Brain microvascular endothelial cell (primary cell): Measurements from ENCODE around the gene APOA4.
A peak's percentile ranks its signal among the peaks of the same experiment; 100 is the strongest.

Experiments used
- DNase-seq: peaks from one replicate; pipeline ENCODE4 v3.0.0-alpha.2; 2020
- H3K27ac ChIP-seq: fragments of 250-450 bp; sonication (Bioruptor Pico); 2 replicates; pipeline ENCODE4 v1.5.1; 2020; ENCODE audit warnings: mild to moderate bottlenecking, moderate library complexity
- H3K27me3 ChIP-seq: fragments of 250-450 bp; sonication (Bioruptor Pico); replicated peaks from 2 replicates; pipeline ENCODE4 v1.5.1; 2020; ENCODE audit warnings: mild to moderate bottlenecking
- H3K36me3 ChIP-seq: fragments of 250-450 bp; sonication (Bioruptor Pico); replicated peaks from 2 replicates; pipeline ENCODE4 v1.5.1; 2020; ENCODE audit warnings: mild to moderate bottlenecking
- H3K4me3 ChIP-seq: 2 replicates; pipeline ENCODE4 v1.5.1; 2011; ENCODE audit warnings: low read depth, mild to moderate bottlenecking, control low read depth, low read length, moderate library complexity
- CTCF ChIP-seq: IDR thresholded peaks from 2 replicates; pipeline ENCODE4 v1.5.1; 2011; ENCODE audit warnings: low read depth, mild to moderate bottlenecking, moderate library complexity, low read length, control low read depth, inconsistent platforms; ENCODE audit errors: missing control alignments
- in situ Hi-C: cut with HindIII; loops from 2 replicates; pipeline ENCODE4 v1.10.0; 2017; ENCODE audit warnings: low sequenced_read_pairs, low pct_ligation_motif_present

APOA4 gene

GRCh38 chr11:116855413-116855812 lies 32.3 kb upstream of the APOA4 start:
- TF ChIP-seq CTCF, result no peak
- in situ Hi-C loops, result no loop called here
- no peak for DNase-seq
- no peak overlapping the region for H3K4me3 ChIP-seq
- no peaks in the 10 kb centered on the region for H3K36me3 ChIP-seq
- H3K27ac ChIP-seq, result no peak overlapping the region
- no peaks in the 10 kb centered on the region for H3K27me3 ChIP-seq

- no peak for TF ChIP-seq CTCF
Measured at GRCh38 chr11:116853461-116854073, 30.5 kb upstream of the APOA4 start.

GRCh38 chr11:116852261-116853031 lies 29.3 kb upstream of the APOA4 start:
- TF ChIP-seq CTCF, result no peak
- H3K27ac ChIP-seq, result peak overlapping the region; percentile 65
- no peaks in the 10 kb centered on the region for H3K36me3 ChIP-seq
- DNase-seq, result no peak
- in situ Hi-C loops, result no loop called here
- no peaks in the 10 kb centered on the region for H3K27me3 ChIP-seq
- H3K4me3 ChIP-seq, result no peak overlapping the region

More at GRCh38 chr11:116853461-116854073, 30.5 kb upstream of the APOA4 start:
- H3K36me3 ChIP-seq, result no peaks in the 10 kb centered on the region
- H3K27ac ChIP-seq, result peak overlapping the region; percentile 65
- in situ Hi-C loops, result no loop called here
- peak overlapping the region; percentile 13 for H3K4me3 ChIP-seq
- DNase-seq, result peak; percentile 88
- no peaks in the 10 kb centered on the region for H3K27me3 ChIP-seq

- H3K4me3 ChIP-seq, result no peak overlapping the region
- in situ Hi-C loops, result no loop called here
Measured at GRCh38 chr11:116851626-116852025, 28.5 kb upstream of the APOA4 start.

GRCh38 chr11:116849486-116849885 lies 26.4 kb upstream of the APOA4 start:
- no peak for DNase-seq
- peaks cover 10% of the 10 kb centered on the region for H3K36me3 ChIP-seq
- no peak for TF ChIP-seq CTCF

More at GRCh38 chr11:116851626-116852025, 28.5 kb upstream of the APOA4 start:
- Histone ChIP-seq H3K36me3 (peaks cover 2% of the 10 kb centered on the region), H3K27ac (no peak overlapping the region), H3K27me3 (no peaks in the 10 kb centered on the region)
- no peak for DNase-seq
- TF ChIP-seq CTCF, result no peak

More at GRCh38 chr11:116849486-116849885, 26.4 kb upstream of the APOA4 start:
- Histone ChIP-seq H3K27ac (no peak overlapping the region), H3K27me3 (no peaks in the 10 kb centered on the region), H3K4me3 (no peak overlapping the region)
- in situ Hi-C loops, result no loop called here
